Mesendoderm (in vitro differentiated cells): ENCODE measurements around the gene PHETA1.
"Not testable (repeated sequence)": the region's sequence is repeated elsewhere in the genome, so short reads cannot be mapped to it uniquely, and the experiment has no call there.

Experiments used
- DNase-seq: peaks from one replicate; pipeline ENCODE4 v3.0.0; 2013
- H2AK5ac ChIP-seq: 2 replicates; pipeline ENCODE4 v1.6.1; 2013; ENCODE audit warnings: low read length, inconsistent platforms
- H2BK120ac ChIP-seq: 2 replicates; pipeline ENCODE4 v1.6.1; 2013; ENCODE audit warnings: low read depth, mild to moderate bottlenecking, low read length, moderate library complexity, mixed read lengths
- H2BK15ac ChIP-seq: replicated peaks from 2 replicates; pipeline ENCODE4 v1.6.1; 2013; ENCODE audit warnings: low read depth, mild to moderate bottlenecking, moderate library complexity
- H2BK5ac ChIP-seq: 2 replicates; pipeline ENCODE4 v1.6.1; 2013; ENCODE audit warnings: low read length, inconsistent platforms
- H3K18ac ChIP-seq: 2 replicates; pipeline ENCODE4 v1.6.1; 2013; ENCODE audit warnings: mild to moderate bottlenecking, low read length, mixed read lengths
- H3K23ac ChIP-seq: one replicate; pipeline ENCODE4 v1.6.1; 2013; ENCODE audit warnings: low read length
- H3K27ac ChIP-seq: 2 replicates; pipeline ENCODE4 v1.5.1; 2013; ENCODE audit warnings: low read depth, mild to moderate bottlenecking, inconsistent platforms, low read length, moderate library complexity
- H3K27me3 ChIP-seq: 2 replicates; pipeline ENCODE4 v1.6.1; 2013; ENCODE audit warnings: low read length, control low read depth, mild to moderate bottlenecking, inconsistent platforms; ENCODE audit not compliant: insufficient read depth, poor library complexity
- H3K36me3 ChIP-seq: 2 replicates; pipeline ENCODE4 v1.6.1; 2013; ENCODE audit warnings: low read length, inconsistent platforms; ENCODE audit not compliant: control insufficient read depth, insufficient read depth
- H3K4ac ChIP-seq: one replicate; pipeline ENCODE4 v1.6.1; 2013; ENCODE audit warnings: low read depth, mild to moderate bottlenecking, low read length, moderate library complexity
- H3K4me1 ChIP-seq: 2 replicates; pipeline ENCODE4 v1.6.1; 2013; ENCODE audit warnings: low read depth, low read length, inconsistent platforms; ENCODE audit not compliant: control insufficient read depth
- H3K4me2 ChIP-seq: 2 replicates; pipeline ENCODE4 v1.6.1; 2013; ENCODE audit warnings: low read length
- H3K4me3 ChIP-seq: 2 replicates; pipeline ENCODE4 v1.5.1; 2013; ENCODE audit warnings: mild to moderate bottlenecking, low read length
- H3K56ac ChIP-seq: one replicate; pipeline ENCODE4 v1.6.1; 2013; ENCODE audit warnings: low read length
- H3K79me1 ChIP-seq: 2 replicates; pipeline ENCODE4 v1.6.1; 2013; ENCODE audit warnings: low read length, inconsistent platforms
- H3K79me2 ChIP-seq: 2 replicates; pipeline ENCODE4 v1.6.1; 2013; ENCODE audit warnings: mild to moderate bottlenecking, low read length; ENCODE audit not compliant: control insufficient read depth, insufficient read depth
- H3K9ac ChIP-seq: 2 replicates; pipeline ENCODE4 v1.6.1; 2013; ENCODE audit warnings: low read length, inconsistent platforms
- H4K5ac ChIP-seq: one replicate; pipeline ENCODE4 v1.6.1; 2013; ENCODE audit warnings: low read length
- H4K8ac ChIP-seq: one replicate; pipeline ENCODE4 v1.6.1; 2013; ENCODE audit warnings: low read depth, mild to moderate bottlenecking, control low read depth, low read length, moderate library complexity
- WGBS: extraction: QIAGEN DNeasy Blood & Tissue Kit; methylation state at CpG from one replicate; pipeline ENCODE4 v1.1.7; 2013; ENCODE audit warnings: low lambda C conversion rate, missing lambda C conversion rate; ENCODE audit not compliant: insufficient coverage; ENCODE audit errors: extremely low coverage; 5-methylcytosine and 5-hydroxymethylcytosine counted together

The PHETA1 gene

GRCh38 chr12:111335811-111336210 is 33.1 kb downstream of the PHETA1 start:
- no CpG with 5 or more reads among the region's 7 CpGs for WGBS

GRCh38 chr12:111335301-111335700 is 33.6 kb downstream of the PHETA1 start:
- not testable (repeated sequence) for H3K23ac ChIP-seq, H3K79me2 ChIP-seq, H2BK15ac ChIP-seq, H4K5ac ChIP-seq, H3K56ac ChIP-seq, H3K4ac ChIP-seq, H2BK5ac ChIP-seq, H3K4me1 ChIP-seq, H3K18ac ChIP-seq, DNase-seq, H3K79me1 ChIP-seq, H2AK5ac ChIP-seq, H3K9ac ChIP-seq, H3K27ac ChIP-seq, H4K8ac ChIP-seq, H3K4me3 ChIP-seq, H3K4me2 ChIP-seq, H3K27me3 ChIP-seq, H2BK120ac ChIP-seq, H3K36me3 ChIP-seq
- no CpG with 5 or more reads among the region's 10 CpGs for WGBS

More at GRCh38 chr12:111335811-111336210, 33.1 kb downstream of the PHETA1 start:
- Histone ChIP-seq H3K56ac (no peak overlapping the region), H3K79me2 (no peaks in the 10 kb centered on the region), H3K9ac (no peak overlapping the region), H4K5ac (no peak overlapping the region), H4K8ac (no peak overlapping the region), H3K36me3 (no peaks in the 10 kb centered on the region), H3K4me3 (no peak overlapping the region), H3K4ac (no peak overlapping the region), H3K4me1 (no peaks in the 10 kb centered on the region), H2BK5ac (no peak overlapping the region), H2AK5ac (no peak overlapping the region), H3K27me3 (no peaks in the 10 kb centered on the region), H3K18ac (no peak overlapping the region), H3K79me1 (no peaks in the 10 kb centered on the region), H2BK15ac (no peak overlapping the region), H3K23ac (no peak overlapping the region), H2BK120ac (no peak overlapping the region), H3K27ac (no peak overlapping the region), H3K4me2 (no peak overlapping the region)
- no peak for DNase-seq

- Histone ChIP-seq H3K4me2 (no peak overlapping the region), H3K36me3 (no peaks in the 10 kb centered on the region), H2BK120ac (no peak overlapping the region), H3K4me3 (no peak overlapping the region), H3K79me2 (no peaks in the 10 kb centered on the region), H3K56ac (no peak overlapping the region), H3K18ac (no peak overlapping the region), H2BK5ac (no peak overlapping the region), H3K4me1 (no peaks in the 10 kb centered on the region), H2AK5ac (no peak overlapping the region), H3K27me3 (no peaks in the 10 kb centered on the region), H3K23ac (no peak overlapping the region), H3K4ac (no peak overlapping the region), H4K8ac (no peak overlapping the region), H2BK15ac (no peak overlapping the region), H3K9ac (no peak overlapping the region), H3K79me1 (no peaks in the 10 kb centered on the region), H3K27ac (no peak overlapping the region), H4K5ac (no peak overlapping the region)
- DNase-seq, result no peak
- WGBS, result no CpG with 5 or more reads among the region's 11 CpGs
These were observed 34.4 kb downstream of the PHETA1 start for GRCh38 chr12:111334393-111334915.

- no peak overlapping the region for H3K18ac ChIP-seq
- no peak overlapping the region for H3K23ac ChIP-seq
- H3K27ac ChIP-seq, result no peak overlapping the region
- H3K27me3 ChIP-seq, result no peaks in the 10 kb centered on the region
- H3K79me2 ChIP-seq, result no peaks in the 10 kb centered on the region
- H2BK15ac ChIP-seq, result no peak overlapping the region
- no peaks in the 10 kb centered on the region for H3K4me1 ChIP-seq
- no peak overlapping the region for H4K5ac ChIP-seq
- no peak overlapping the region for H3K4ac ChIP-seq
- H3K36me3 ChIP-seq, result no peaks in the 10 kb centered on the region
- no peaks in the 10 kb centered on the region for H3K79me1 ChIP-seq
- H2AK5ac ChIP-seq, result no peak overlapping the region
- DNase-seq, result peak; percentile 79
- WGBS, result no CpG with 5 or more reads among the region's 8 CpGs
- H2BK120ac ChIP-seq, result no peak overlapping the region
- H4K8ac ChIP-seq, result no peak overlapping the region
- no peak overlapping the region for H3K4me2 ChIP-seq
- no peak overlapping the region for H2BK5ac ChIP-seq
- no peak overlapping the region for H3K56ac ChIP-seq
- no peak overlapping the region for H3K4me3 ChIP-seq
- H3K9ac ChIP-seq, result no peak overlapping the region
These were observed 37.8 kb downstream of the PHETA1 start for GRCh38 chr12:111330800-111331752.

GRCh38 chr12:111328138-111328537 is 40.8 kb downstream of the PHETA1 start:
- DNase-seq, result no peak
- Histone ChIP-seq H3K56ac (no peak overlapping the region), H3K27ac (no peak overlapping the region), H3K4ac (no peak overlapping the region), H3K4me3 (no peak overlapping the region), H3K79me2 (no peaks in the 10 kb centered on the region), H3K36me3 (no peaks in the 10 kb centered on the region), H3K79me1 (no peaks in the 10 kb centered on the region), H4K8ac (no peak overlapping the region), H4K5ac (no peak overlapping the region), H3K4me2 (no peak overlapping the region), H3K9ac (no peak overlapping the region), H2BK5ac (no peak overlapping the region), H3K4me1 (no peaks in the 10 kb centered on the region), H2BK120ac (no peak overlapping the region), H3K27me3 (no peaks in the 10 kb centered on the region), H2BK15ac (no peak overlapping the region), H3K18ac (no peak overlapping the region), H3K23ac (no peak overlapping the region), H2AK5ac (no peak overlapping the region)
- no CpG with 5 or more reads among the region's 12 CpGs for WGBS
